Vagina (tissue), 2 donors: ENCODE results near the gene AGBL2. TPM values are rescaled to one million over a fixed set of nuclear protein-coding genes. Genes with fewer than 3 reads are reported as not detected.
"Not testable (repeated sequence)": the region's sequence is repeated elsewhere in the genome, so short reads cannot be mapped to it uniquely, and the experiment has no call there.

Source experiments
- DNase-seq, 2 donors: peaks; one replicate each; pipeline ENCODE4 v3.0.0-alpha.2; 2017; ENCODE audit errors: extremely low spot score in 2 of 2
- H3K27ac ChIP-seq: fragments of 200-600 bp; sonication (generic); one replicate; pipeline ENCODE4 v1.5.1; 2019
- H3K27me3 ChIP-seq: fragments of 200-600 bp; sonication (generic); one replicate; pipeline ENCODE4 v1.5.1; 2019
- H3K36me3 ChIP-seq, 2 donors: fragments of 200-600 bp; sonication (generic); one replicate each; pipeline ENCODE4 v1.5.1; 2017 to 2019
- H3K4me1 ChIP-seq: fragments of 200-600 bp; sonication (generic); one replicate; pipeline ENCODE4 v1.5.1; 2019
- H3K4me3 ChIP-seq, 2 donors: fragments of 200-600 bp; sonication (generic); 1 replicate in 1 of 2; 2 replicates in 1 of 2; pipeline ENCODE4 v1.5.1; 2016 to 2019
- H3K9me3 ChIP-seq: fragments of 200-600 bp; sonication (generic); one replicate; pipeline ENCODE4 v1.5.1; 2019
- CTCF ChIP-seq, 3 experiments: fragments of 450-650 bp in 2 of 3; fragments of 200-600 bp in 1 of 3; sonication (generic) in 1 of 3; IDR thresholded peaks; one replicate each; pipeline ENCODE4 v1.5.1; 2017 to 2019; ENCODE audit warnings: antibody characterized with exemption in 3 of 3, mild to moderate bottlenecking in 2 of 3, moderate library complexity in 2 of 3
- POLR2A ChIP-seq, 2 donors: fragments of 450-650 bp; IDR thresholded peaks; one replicate each; pipeline ENCODE4 v1.6.1; 2017; ENCODE audit warnings: antibody characterized with exemption in 2 of 2, mild to moderate bottlenecking in 2 of 2, moderate library complexity in 2 of 2
- POLR2AphosphoS5 ChIP-seq, 2 donors: sonication (generic); formaldehyde crosslinking; IDR thresholded peaks; one replicate each; pipeline ENCODE4 v1.9.0; 2017; ENCODE audit warnings: antibody characterized with exemption in 2 of 2, mild to moderate bottlenecking in 2 of 2, low read depth in 1 of 2; ENCODE audit not compliant: insufficient read depth in 1 of 2
- intact Hi-C: fragments of 100-400 bp; cut with DNase I; formaldehyde crosslinking; loops from one replicate; pipeline ENCODE4 v1.15.1; 2023
- total RNA-seq: library from RNA; depleted of rRNA; stranded (reverse); fragments of >200 nt; gene quantifications from one replicate; pipeline ENCODE4 v1.2.3, GENCODE V29; 2016

The AGBL2 gene
- total RNA-seq, 1 donor from 2014 or later = 2.2 TPM

- intact Hi-C loops = no loop called here
- H3K9me3 ChIP-seq = no peaks in the 10 kb centered on the region
- TF ChIP-seq POLR2AphosphoS5 (IDR thresholded peaks at IDR 0.05; ENCODE audit: insufficient read depth in 1 of 2, low read depth in 1 of 2) (no peak), POLR2A (IDR thresholded peaks at IDR 0.05) (no peak), CTCF (IDR thresholded peaks at IDR 0.05) (no peak)
Observed at GRCh38 chr11:47688991-47689390, 26.2 kb downstream of the AGBL2 start.

GRCh38 chr11:47688111-47688510, 27.1 kb downstream of the AGBL2 start:
- Histone ChIP-seq H3K9me3 (no peaks in the 10 kb centered on the region), H3K27ac (no peak overlapping the region), H3K27me3 (no peaks in the 10 kb centered on the region), H3K4me1 (no peaks in the 10 kb centered on the region), H3K4me3 (no peak overlapping the region), H3K36me3 (no peaks in the 10 kb centered on the region)
- no peak for DNase-seq
- intact Hi-C loops = no loop called here
- TF ChIP-seq POLR2A (IDR thresholded peaks at IDR 0.05) (no peak), CTCF (IDR thresholded peaks at IDR 0.05) (no peak), POLR2AphosphoS5 (IDR thresholded peaks at IDR 0.05; ENCODE audit: insufficient read depth in 1 of 2, low read depth in 1 of 2) (no peak)

More at GRCh38 chr11:47688991-47689390, 26.2 kb downstream of the AGBL2 start:
- DNase-seq = no peak
- H3K27me3 ChIP-seq = no peaks in the 10 kb centered on the region
- no peak overlapping the region for H3K27ac ChIP-seq
- H3K4me3 ChIP-seq = no peak overlapping the region
- no peaks in the 10 kb centered on the region for H3K4me1 ChIP-seq
- H3K36me3 ChIP-seq = no peaks in the 10 kb centered on the region

- H3K4me1 ChIP-seq, DNase-seq, H3K27me3 ChIP-seq, H3K27ac ChIP-seq, H3K9me3 ChIP-seq, intact Hi-C loops, H3K4me3 ChIP-seq, H3K36me3 ChIP-seq: not testable (repeated sequence)
Observed at GRCh38 chr11:47686704-47687103, 28.5 kb downstream of the AGBL2 start.

GRCh38 chr11:47686151-47686550, 29.0 kb downstream of the AGBL2 start:
- no peak for DNase-seq
- Histone ChIP-seq H3K27me3 (no peaks in the 10 kb centered on the region), H3K36me3 (no peaks in the 10 kb centered on the region), H3K4me1 (no peaks in the 10 kb centered on the region), H3K4me3 (no peak overlapping the region), H3K9me3 (no peaks in the 10 kb centered on the region), H3K27ac (no peak overlapping the region)
- TF ChIP-seq CTCF (IDR thresholded peaks at IDR 0.05) (no peak), POLR2A (IDR thresholded peaks at IDR 0.05) (no peak), POLR2AphosphoS5 (IDR thresholded peaks at IDR 0.05; ENCODE audit: insufficient read depth in 1 of 2, low read depth in 1 of 2) (no peak)
- intact Hi-C loops = no loop called here

- TF ChIP-seq CTCF (IDR thresholded peaks at IDR 0.05) (no peak), POLR2AphosphoS5 (IDR thresholded peaks at IDR 0.05; ENCODE audit: insufficient read depth in 1 of 2, low read depth in 1 of 2) (no peak), POLR2A (IDR thresholded peaks at IDR 0.05) (no peak)
- no peaks in the 10 kb centered on the region for H3K27me3 ChIP-seq
- no peaks in the 10 kb centered on the region for H3K36me3 ChIP-seq
- no peak for DNase-seq
- no peaks in the 10 kb centered on the region for H3K9me3 ChIP-seq
- H3K4me3 ChIP-seq = no peak overlapping the region
- intact Hi-C loops = no loop called here
- H3K27ac ChIP-seq = no peak overlapping the region
- H3K4me1 ChIP-seq = no peaks in the 10 kb centered on the region
Observed at GRCh38 chr11:47675851-47676250, 39.3 kb downstream of the AGBL2 start.

- H3K36me3 ChIP-seq = no peaks in the 10 kb centered on the region
- no peaks in the 10 kb centered on the region for H3K4me1 ChIP-seq
- H3K27me3 ChIP-seq = no peaks in the 10 kb centered on the region
- no peak overlapping the region for H3K4me3 ChIP-seq
- no peaks in the 10 kb centered on the region for H3K9me3 ChIP-seq
- intact Hi-C loops = no loop called here
- no peak for TF ChIP-seq POLR2AphosphoS5 (IDR thresholded peaks at IDR 0.05; ENCODE audit: insufficient read depth in 1 of 2, low read depth in 1 of 2)
- TF ChIP-seq POLR2A (IDR thresholded peaks at IDR 0.05) = no peak
- no peak for TF ChIP-seq CTCF (IDR thresholded peaks at IDR 0.05)
- no peak for DNase-seq
- H3K27ac ChIP-seq = no peak overlapping the region
Observed at GRCh38 chr11:47672283-47672730, 42.9 kb downstream of the AGBL2 start.
